Loucy (cell line): ENCODE measurements around the gene SRRM5.

Source experiments
- H2AFZ ChIP-seq: fragments of 200-600 bp; sonication (generic); 2 replicates; pipeline ENCODE4 v1.6.0; 2016; ENCODE audit warnings: antibody characterized with exemption, mild to moderate bottlenecking, low read length, moderate library complexity
- H3F3A ChIP-seq: fragments of 200-600 bp; 2 replicates; pipeline ENCODE4 v1.6.0; 2016; ENCODE audit warnings: antibody characterized with exemption, low read depth, mild to moderate bottlenecking
- H3K27me3 ChIP-seq: fragments of 200-600 bp; sonication (generic); 2 replicates; pipeline ENCODE4 v1.6.1; 2014; ENCODE audit warnings: low read length, mild to moderate bottlenecking; ENCODE audit not compliant: insufficient read depth, poor library complexity, severe bottlenecking
- H3K36me3 ChIP-seq: fragments of 200-600 bp; sonication (generic); 2 replicates; pipeline ENCODE4 v1.6.1; 2016; ENCODE audit warnings: low read length; ENCODE audit not compliant: insufficient read depth
- H3K4me1 ChIP-seq: fragments of 200-600 bp; sonication (generic); 2 replicates; pipeline ENCODE4 v1.5.1; 2014; ENCODE audit warnings: low read length, mild to moderate bottlenecking; ENCODE audit not compliant: insufficient read depth, poor library complexity, severe bottlenecking
- H3K4me2 ChIP-seq: fragments of 200-600 bp; sonication (generic); 2 replicates; pipeline ENCODE4 v1.6.0; 2014; ENCODE audit warnings: antibody characterized with exemption, low read length, low read depth, mild to moderate bottlenecking; ENCODE audit not compliant: poor library complexity, severe bottlenecking
- H3K4me3 ChIP-seq: fragments of 200-600 bp; sonication (generic); 2 replicates; pipeline ENCODE4 v1.5.1; 2014; ENCODE audit warnings: low read length, mild to moderate bottlenecking, mixed read lengths; ENCODE audit not compliant: poor library complexity, severe bottlenecking
- H3K79me2 ChIP-seq: fragments of 200-600 bp; sonication (generic); 2 replicates; pipeline ENCODE4 v1.6.1; 2014; ENCODE audit warnings: low read length; ENCODE audit not compliant: insufficient read depth
- H3K9ac ChIP-seq: fragments of 200-600 bp; sonication (generic); 2 replicates; pipeline ENCODE4 v1.6.0; 2014; ENCODE audit warnings: mild to moderate bottlenecking, low read depth, low read length, moderate library complexity; ENCODE audit not compliant: poor library complexity, severe bottlenecking
- H3K9me2 ChIP-seq: fragments of 200-600 bp; sonication (generic); replicated peaks from 2 replicates; pipeline ENCODE4 v1.6.1; 2016; ENCODE audit warnings: low read depth, low read length, mixed read lengths
- H3K9me3 ChIP-seq: fragments of 200-600 bp; sonication (generic); 2 replicates; pipeline ENCODE4 v1.6.1; 2014; ENCODE audit warnings: mild to moderate bottlenecking, antibody characterized with exemption, low read length, low read depth; ENCODE audit not compliant: insufficient read depth
- H4K20me1 ChIP-seq: fragments of 200-600 bp; sonication (generic); 2 replicates; pipeline ENCODE4 v1.6.0; 2014; ENCODE audit warnings: antibody characterized with exemption, low read length, mild to moderate bottlenecking; ENCODE audit not compliant: insufficient read depth, poor library complexity, severe bottlenecking
- CTCF ChIP-seq: fragments of 200-600 bp; sonication (generic); conservative IDR thresholded peaks from 2 replicates; pipeline ENCODE4 v1.5.1; 2014; ENCODE audit warnings: mild to moderate bottlenecking, antibody characterized with exemption, low read length
- EZH2phosphoT487 ChIP-seq: fragments of 200-600 bp; IDR thresholded peaks from 2 replicates; pipeline ENCODE4 v1.6.1; 2018; ENCODE audit warnings: antibody characterized with exemption, mild to moderate bottlenecking, moderate library complexity, borderline replicate concordance

The SRRM5 gene

GRCh38 chr19:43594710-43595604 lies 16.9 kb upstream of the SRRM5 start:
- H3K79me2 ChIP-seq: peaks cover 68% of the 10 kb centered on the region
- peaks cover 19% of the 10 kb centered on the region; the same call in 1 of the 2 replicates for H3K36me3 ChIP-seq

GRCh38 chr19:43595605-43595998 lies 16.3 kb upstream of the SRRM5 start:
- peaks cover 11% of the 10 kb centered on the region for H4K20me1 ChIP-seq
- TF ChIP-seq EZH2phosphoT487 (no peak), CTCF (no peak)
- no peaks in the 10 kb centered on the region for H3K9me3 ChIP-seq
- H3K36me3 ChIP-seq: peaks cover 19% of the 10 kb centered on the region; the same call in 1 of the 2 replicates
- H3F3A ChIP-seq: no peaks in the 10 kb centered on the region
- peak overlapping the region; percentile 75 for H2AFZ ChIP-seq
- H3K4me3 ChIP-seq: peak overlapping the region; percentile 96
- peak overlapping the region; percentile 86 for H3K9ac ChIP-seq
- H3K27me3 ChIP-seq: no peaks in the 10 kb centered on the region
- H3K79me2 ChIP-seq: peaks cover 67% of the 10 kb centered on the region
- no peaks in the 10 kb centered on the region for H3K9me2 ChIP-seq
- H3K4me1 ChIP-seq: peaks cover 27% of the 10 kb centered on the region
- H3K4me2 ChIP-seq: peak overlapping the region; percentile 93

More at GRCh38 chr19:43594710-43595604, 16.9 kb upstream of the SRRM5 start:
- Histone ChIP-seq H3F3A (no peaks in the 10 kb centered on the region), H4K20me1 (peaks cover 14% of the 10 kb centered on the region), H2AFZ (peak overlapping the region; percentile 75), H3K4me1 (peaks cover 30% of the 10 kb centered on the region), H3K9ac (peak overlapping the region; percentile 86), H3K4me3 (peak overlapping the region; percentile 96), H3K27me3 (no peaks in the 10 kb centered on the region), H3K9me3 (no peaks in the 10 kb centered on the region), H3K4me2 (peak overlapping the region; percentile 93), H3K9me2 (no peaks in the 10 kb centered on the region)
- TF ChIP-seq EZH2phosphoT487 (no peak), CTCF (peak; percentile 89)

GRCh38 chr19:43595999-43596841 lies 15.7 kb upstream of the SRRM5 start, which contains the start of the genes IRGQ and ZNF576:
TSS of gene IRGQ (minus strand) at chr19:43596134. CDS start at chr19:43595338, 796 bp downstream.
TSS of gene ZNF576 (plus strand) at chr19:43596595. CDS start at chr19:43597109, 514 bp downstream.
- peaks cover 64% of the 10 kb centered on the region for H3K79me2 ChIP-seq

More at GRCh38 chr19:43595999-43596841, 15.7 kb upstream of the SRRM5 start, which contains the start of the genes IRGQ and ZNF576:
- Histone ChIP-seq H3K4me2 (peak within 1 kb of the TSS; percentile 93), H4K20me1 (peaks cover 11% of the 10 kb centered on the region), H3K27me3 (no peaks in the 10 kb centered on the region), H3K9me3 (no peaks in the 10 kb centered on the region), H3F3A (no peaks in the 10 kb centered on the region), H3K4me3 (peak within 1 kb of the TSS; percentile 96), H3K4me1 (peaks cover 27% of the 10 kb centered on the region), H3K9me2 (no peaks in the 10 kb centered on the region), H3K36me3 (peaks cover 23% of the 10 kb centered on the region; the same call in 1 of the 2 replicates), H3K9ac (peak within 1 kb of the TSS; percentile 86), H2AFZ (peak within 1 kb of the TSS; percentile 75)
- TF ChIP-seq EZH2phosphoT487: no peak
- TF ChIP-seq CTCF: no peak
